Lower lobe of right lung (tissue), 2 donors: Measurements from ENCODE around the gene USP24. TPM values are rescaled to one million over a fixed set of nuclear protein-coding genes. Genes with fewer than 3 reads are reported as not detected.

ENCODE experiments used
- ATAC-seq, 2 donors: fragments of 200-7000 bp; cut with Tn5 transposase; one replicate each; pipeline ENCODE4 v1.9.1; 2020 to 2022; ENCODE audit warnings: mild to moderate bottlenecking in 2 of 2, moderate library complexity in 2 of 2
- DNase-seq: peaks from one replicate; pipeline ENCODE4 v3.0.0-alpha.2; 2020
- H3K27ac ChIP-seq: fragments of 200-600 bp; one replicate; pipeline ENCODE4 v1.8.0; 2022
- H3K27me3 ChIP-seq: fragments of 200-600 bp; one replicate; pipeline ENCODE4 v1.8.0; 2022; ENCODE audit warnings: low read depth
- H3K36me3 ChIP-seq: fragments of 200-600 bp; one replicate; pipeline ENCODE4 v1.8.0; 2022; ENCODE audit warnings: mild to moderate bottlenecking
- H3K4me1 ChIP-seq: fragments of 200-600 bp; one replicate; pipeline ENCODE4 v1.8.0; 2022
- H3K4me3 ChIP-seq: fragments of 200-600 bp; one replicate; pipeline ENCODE4 v1.8.0; 2022; ENCODE audit warnings: mild to moderate bottlenecking
- H3K9me3 ChIP-seq: fragments of 200-600 bp; one replicate; pipeline ENCODE4 v1.8.0; 2022
- intact Hi-C: fragments of 100-400 bp; cut with DNase I; formaldehyde crosslinking; loops from one replicate; pipeline ENCODE4 v1.11.0; 2022
- total RNA-seq: library from RNA; stranded (reverse); fragmentation: NEBNext Ultra II Directional; extraction: Animal tissue kit (Norgen Biotek cat#: 25700); gene quantifications from one replicate; pipeline ENCODE4 v1.2.1, GENCODE V29; 2021
- TF ChIP-seq, protein P1 (sequence below): fragments of 200-600 bp; IDR thresholded peaks from one replicate; pipeline ENCODE4 v1.8.0; 2022; ENCODE audit warnings: antibody characterized with exemption, mild to moderate bottlenecking
- donor health status: DM: no; HTN: yes; CAD: no; lungs with severe emphysema.

The USP24 gene
- total RNA-seq, 1 donor from 2014 or later = 37.6 TPM

DNA sequence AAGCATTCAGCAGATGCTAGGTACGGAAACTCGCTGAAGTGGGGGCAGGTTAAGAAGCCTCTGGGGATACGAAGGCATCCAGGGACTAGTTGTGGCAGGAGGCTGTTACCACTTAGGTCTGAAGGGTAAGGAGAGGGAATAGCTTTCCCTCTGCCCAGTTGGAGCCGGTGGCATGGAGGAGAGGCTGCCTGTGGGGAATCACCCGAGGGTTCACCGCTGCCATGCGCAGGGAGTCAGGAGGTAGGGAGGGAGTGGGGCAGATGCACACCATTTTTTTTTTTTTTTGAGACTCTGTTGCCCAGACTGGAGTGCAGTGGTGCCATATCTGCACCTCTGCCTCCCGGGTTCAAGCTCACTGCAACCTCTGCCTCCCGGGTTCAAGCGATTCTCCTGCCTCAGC lies 169.7 kb downstream of the USP24 start:
- H3K4me1 ChIP-seq = no peaks in the 10 kb centered on the region
- H3K36me3 ChIP-seq = peaks cover 4% of the 10 kb centered on the region
- TF ChIP-seq, protein P1, sequence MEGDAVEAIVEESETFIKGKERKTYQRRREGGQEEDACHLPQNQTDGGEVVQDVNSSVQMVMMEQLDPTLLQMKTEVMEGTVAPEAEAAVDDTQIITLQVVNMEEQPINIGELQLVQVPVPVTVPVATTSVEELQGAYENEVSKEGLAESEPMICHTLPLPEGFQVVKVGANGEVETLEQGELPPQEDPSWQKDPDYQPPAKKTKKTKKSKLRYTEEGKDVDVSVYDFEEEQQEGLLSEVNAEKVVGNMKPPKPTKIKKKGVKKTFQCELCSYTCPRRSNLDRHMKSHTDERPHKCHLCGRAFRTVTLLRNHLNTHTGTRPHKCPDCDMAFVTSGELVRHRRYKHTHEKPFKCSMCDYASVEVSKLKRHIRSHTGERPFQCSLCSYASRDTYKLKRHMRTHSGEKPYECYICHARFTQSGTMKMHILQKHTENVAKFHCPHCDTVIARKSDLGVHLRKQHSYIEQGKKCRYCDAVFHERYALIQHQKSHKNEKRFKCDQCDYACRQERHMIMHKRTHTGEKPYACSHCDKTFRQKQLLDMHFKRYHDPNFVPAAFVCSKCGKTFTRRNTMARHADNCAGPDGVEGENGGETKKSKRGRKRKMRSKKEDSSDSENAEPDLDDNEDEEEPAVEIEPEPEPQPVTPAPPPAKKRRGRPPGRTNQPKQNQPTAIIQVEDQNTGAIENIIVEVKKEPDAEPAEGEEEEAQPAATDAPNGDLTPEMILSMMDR = no peak
- ATAC-seq (no peak), DNase-seq (no peak)
- H3K4me3 ChIP-seq = no peak overlapping the region
- no peaks in the 10 kb centered on the region for H3K9me3 ChIP-seq
- peaks cover 11% of the 10 kb centered on the region for H3K27me3 ChIP-seq
- intact Hi-C loops = no loop called here
- H3K27ac ChIP-seq = no peak overlapping the region

DNA sequence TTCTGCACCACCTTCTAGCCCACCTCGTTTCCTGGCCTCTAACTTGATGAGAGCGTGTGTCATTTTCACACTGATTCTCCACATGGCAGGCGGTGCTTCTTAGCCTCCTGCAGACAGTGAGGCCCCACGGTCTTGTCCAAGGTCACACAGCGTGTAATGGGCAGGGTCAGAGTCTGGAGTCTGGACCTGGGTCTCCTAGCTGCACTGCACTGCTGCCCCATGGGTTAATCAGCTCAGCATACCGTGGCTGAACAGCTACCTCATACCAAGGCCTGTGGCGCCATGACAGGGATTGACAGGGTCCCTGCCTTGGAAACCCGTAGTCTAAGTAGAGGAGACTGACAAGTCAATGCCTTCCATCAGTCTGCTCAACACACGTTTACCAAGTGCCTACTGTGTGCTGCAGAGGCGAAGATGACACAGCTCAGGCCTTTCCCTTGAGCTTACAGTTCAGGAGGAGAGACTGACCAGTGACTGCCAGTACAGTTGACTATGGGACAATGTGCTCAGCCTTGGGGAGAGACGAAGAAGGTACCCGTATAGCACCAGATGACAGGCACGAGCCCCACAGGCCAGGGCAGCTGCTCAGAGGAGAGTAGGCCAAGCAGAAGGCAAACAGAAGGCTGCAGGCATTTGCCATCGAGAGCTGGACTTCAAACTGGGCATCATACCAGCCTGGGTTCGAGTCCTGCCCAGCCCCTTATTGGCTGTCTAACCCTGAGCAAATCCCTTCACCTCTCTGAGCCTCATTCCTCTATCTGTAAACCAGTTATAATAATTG lies 170.4 kb downstream of the USP24 start:
- TF ChIP-seq, protein P1 = no peak
- Histone ChIP-seq H3K27me3 (peaks cover 17% of the 10 kb centered on the region), H3K9me3 (no peaks in the 10 kb centered on the region), H3K27ac (no peak overlapping the region), H3K4me3 (no peak overlapping the region), H3K36me3 (peaks cover 4% of the 10 kb centered on the region), H3K4me1 (no peaks in the 10 kb centered on the region)
- DNase-seq (no peak), ATAC-seq (no peak)
- intact Hi-C loops = no loop called here

DNA sequence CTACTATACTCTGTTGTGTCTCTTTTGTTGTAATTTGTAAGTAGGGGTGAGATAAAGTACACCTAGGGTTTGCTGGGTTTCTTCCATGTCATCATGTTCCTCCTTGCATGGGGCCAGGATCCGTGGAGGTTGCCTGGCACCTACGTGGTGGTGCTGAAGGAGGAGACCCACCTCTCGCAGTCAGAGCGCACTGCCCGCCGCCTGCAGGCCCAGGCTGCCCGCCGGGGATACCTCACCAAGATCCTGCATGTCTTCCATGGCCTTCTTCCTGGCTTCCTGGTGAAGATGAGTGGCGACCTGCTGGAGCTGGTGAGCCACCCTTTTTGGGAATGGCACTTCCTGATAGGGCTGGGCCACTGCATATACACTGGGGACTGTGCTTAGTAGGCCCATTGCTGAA lies 171.4 kb downstream of the USP24 start:
- H3K4me1 ChIP-seq = peaks cover 7% of the 10 kb centered on the region
- peaks cover 4% of the 10 kb centered on the region for H3K36me3 ChIP-seq
- H3K9me3 ChIP-seq = no peaks in the 10 kb centered on the region
- peaks cover 25% of the 10 kb centered on the region for H3K27me3 ChIP-seq
- no peak overlapping the region for H3K27ac ChIP-seq
- DNase-seq (no peak), ATAC-seq (no peak)
- no peak overlapping the region for H3K4me3 ChIP-seq
- intact Hi-C loops = no loop called here
- TF ChIP-seq, protein P1 = no peak

DNA sequence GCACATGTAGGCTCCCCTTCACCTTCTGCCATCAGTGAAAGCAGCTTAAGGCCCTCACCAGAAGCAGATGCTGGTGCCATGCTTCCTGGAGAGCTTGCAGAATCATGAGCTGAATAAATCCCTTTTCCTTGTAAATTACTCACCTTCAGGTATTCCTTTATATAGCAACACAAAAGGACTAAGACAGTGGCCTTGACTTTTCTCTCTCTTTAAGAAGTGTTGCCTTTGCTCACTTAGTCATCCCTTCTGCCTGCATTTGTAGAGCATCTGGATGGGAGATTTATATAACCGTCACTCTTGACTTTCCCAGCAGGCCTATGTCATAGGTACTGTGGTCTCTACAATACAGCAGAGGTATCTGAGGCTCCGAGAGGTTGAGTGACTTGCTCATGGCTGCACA lies 172.2 kb downstream of the USP24 start:
- peaks cover 4% of the 10 kb centered on the region for H3K36me3 ChIP-seq
- no peaks in the 10 kb centered on the region for H3K9me3 ChIP-seq
- ATAC-seq = no peak
- peaks cover 7% of the 10 kb centered on the region for H3K4me1 ChIP-seq
- peaks cover 25% of the 10 kb centered on the region for H3K27me3 ChIP-seq
- H3K27ac ChIP-seq = no peak overlapping the region
- no peak overlapping the region for H3K4me3 ChIP-seq
- intact Hi-C loops = no loop called here
- TF ChIP-seq, protein P1 = no peak
- DNase-seq = no peak

DNA sequence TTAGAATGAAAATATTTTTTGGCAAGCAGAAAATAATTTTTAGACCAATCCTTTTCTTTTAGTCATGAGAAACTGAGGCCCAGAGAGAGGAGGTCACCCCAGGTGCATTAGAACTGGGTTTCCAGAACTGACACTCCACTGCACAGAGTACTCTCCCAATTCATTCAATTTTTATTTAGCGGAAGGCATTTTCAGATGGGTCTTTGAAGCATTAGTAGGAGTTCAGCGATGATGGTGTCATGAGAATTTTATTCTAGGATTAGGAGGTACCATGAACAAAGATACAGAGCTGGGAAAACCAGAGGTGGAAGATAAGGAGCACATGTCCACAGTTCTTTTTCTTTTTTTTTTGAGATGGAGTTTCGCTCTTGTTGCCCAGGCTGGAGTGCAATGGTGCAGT lies 173.6 kb downstream of the USP24 start:
- intact Hi-C loops = no loop called here
- TF ChIP-seq, protein P1 = no peak
- no peaks in the 10 kb centered on the region for H3K9me3 ChIP-seq
- DNase-seq (no peak), ATAC-seq (no peak)
- H3K4me3 ChIP-seq = no peak overlapping the region
- H3K36me3 ChIP-seq = no peaks in the 10 kb centered on the region
- H3K27me3 ChIP-seq = peaks cover 28% of the 10 kb centered on the region
- H3K27ac ChIP-seq = no peak overlapping the region
- peaks cover 7% of the 10 kb centered on the region for H3K4me1 ChIP-seq
